TTC549 (cell line): Measurements from ENCODE around the gene RALGPS1.

Source experiments
- FAIRE-seq: peaks from 2 replicates; lab custom pipeline; 2012; peaks lifted over from hg19 to GRCh38; lab: Jason Lieb, UNC

The RALGPS1 gene

GRCh38 chr9:127263237-127263636, 348.7 kb downstream of the RALGPS1 start:
- no peak for FAIRE-seq

- no peak for FAIRE-seq
Observed at GRCh38 chr9:127263664-127264063, 349.1 kb downstream of the RALGPS1 start.

GRCh38 chr9:127264462-127265219, 350.1 kb downstream of the RALGPS1 start, which contains the start of gene GARNL3:
Gene GARNL3, plus strand, starts transcription at chr9:127264774. Its CDS starts 104 bp downstream, at chr9:127264878.
- no peak for FAIRE-seq

GRCh38 chr9:127267793-127268525, 353.4 kb downstream of the RALGPS1 start:
- no peak for FAIRE-seq

GRCh38 chr9:127269449-127269848, 354.9 kb downstream of the RALGPS1 start:
- no peak for FAIRE-seq
